COLO668 (cell line): ENCODE results near the gene MSI2.

Source experiments
- DNase-seq: peaks from one replicate; lab custom pipeline; 2025; ENCODE audit not compliant: unreplicated experiment; lab: John Stamatoyannopoulos, UW

Gene MSI2

DNA sequence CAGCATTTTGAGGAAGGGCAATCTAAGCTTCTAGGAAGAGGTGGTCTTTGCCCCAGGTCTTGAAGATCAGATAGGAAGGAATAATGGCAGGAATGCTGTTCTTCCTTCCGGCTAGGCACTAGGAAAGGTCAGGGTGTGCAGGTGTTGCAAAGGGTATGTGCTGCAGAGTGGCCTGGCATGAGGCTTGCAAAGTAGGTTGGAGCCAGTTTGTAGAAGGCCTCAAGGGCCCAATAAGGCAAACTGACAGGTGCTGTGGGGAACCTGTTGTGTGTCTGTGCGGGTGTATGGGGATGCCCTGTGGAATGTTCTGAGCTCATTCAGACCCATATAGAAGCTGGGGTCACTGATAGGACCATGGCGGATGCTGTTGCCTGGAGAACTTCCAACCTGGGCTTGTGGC lies 12.7 kb downstream of the MSI2 start:
- no peak for DNase-seq

DNA sequence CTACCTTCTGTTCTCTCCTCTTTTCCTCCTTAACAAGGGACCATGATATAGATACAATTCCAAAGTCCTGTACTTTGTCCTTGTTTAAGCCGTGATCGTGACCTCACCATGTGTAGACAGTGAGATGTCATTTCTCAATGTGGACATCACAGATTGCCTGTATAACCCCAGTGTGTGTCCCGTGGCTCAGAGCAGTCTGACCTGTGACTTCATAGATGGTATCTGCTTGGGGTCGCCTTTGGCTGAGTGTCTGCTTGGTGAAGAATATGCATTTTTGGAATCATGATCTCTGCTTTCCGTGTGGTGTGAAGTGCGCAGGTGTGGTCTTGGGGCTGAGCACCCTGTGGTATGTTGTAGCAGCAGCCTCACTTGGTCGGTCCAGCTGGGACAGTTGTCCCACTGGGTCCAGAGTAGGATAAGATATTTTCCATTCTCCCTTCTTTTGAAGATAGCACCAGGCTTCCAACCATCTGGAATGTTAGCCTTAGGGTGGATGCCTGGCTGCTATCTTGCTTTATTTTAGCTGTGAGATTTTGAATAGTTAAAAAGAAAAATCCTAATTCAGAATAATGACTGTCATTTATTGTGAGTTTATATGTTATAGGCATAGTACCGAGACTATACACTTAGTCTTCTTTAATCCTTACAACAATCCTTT lies 13.4 kb downstream of the MSI2 start:
- DNase-seq = no peak

DNA sequence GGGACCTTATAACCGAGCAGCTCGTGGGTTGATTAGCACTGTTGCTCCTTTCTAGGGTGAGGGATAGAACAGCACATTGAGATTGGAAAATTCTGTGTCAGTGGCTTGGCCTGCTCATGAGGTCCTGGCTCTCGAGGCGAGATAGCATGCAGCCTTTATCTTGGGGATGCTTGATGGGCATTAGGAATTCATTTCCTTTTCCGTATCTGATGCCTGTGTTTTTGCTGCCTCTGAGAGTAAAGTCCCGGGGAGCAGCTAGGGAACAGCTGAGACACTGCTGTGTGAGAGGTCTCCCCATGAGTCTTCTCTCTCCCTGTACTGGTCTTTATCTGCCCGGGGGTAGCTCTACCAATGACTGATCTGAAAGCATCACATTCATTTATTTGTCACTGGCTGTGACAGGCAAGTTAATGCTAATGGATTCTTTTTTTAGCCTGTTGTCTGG lies 14.5 kb downstream of the MSI2 start:
- DNase-seq = no peak

GRCh38 chr17:57271821-57272220 lies 15.5 kb downstream of the MSI2 start:
- DNase-seq = no peak

DNA sequence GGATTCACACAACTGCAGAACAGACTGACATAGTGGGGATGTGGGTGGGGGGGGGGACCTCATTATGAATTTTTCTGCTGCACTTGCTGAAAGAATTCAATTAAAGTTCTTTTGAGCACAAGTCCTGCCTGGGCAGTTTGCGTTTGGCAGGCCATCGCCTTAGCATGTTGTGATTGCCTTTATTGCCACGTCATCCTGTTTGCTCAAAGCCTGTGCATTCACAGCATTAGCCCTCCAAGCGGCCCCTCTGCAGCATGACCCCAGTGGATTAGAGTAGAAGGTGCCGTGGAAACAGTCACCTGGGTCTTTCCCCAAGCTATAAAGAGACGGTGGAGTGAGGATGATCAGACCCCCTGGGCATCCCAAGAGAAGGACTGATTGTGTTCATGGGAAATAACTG lies 17.2 kb downstream of the MSI2 start:
- DNase-seq = no peak

GRCh38 chr17:57274162-57274561 lies 17.8 kb downstream of the MSI2 start:
- DNase-seq = no peak

- DNase-seq = no peak
Measured at GRCh38 chr17:57275071-57275764, 18.9 kb downstream of the MSI2 start.

GRCh38 chr17:57276621-57277020 lies 20.3 kb downstream of the MSI2 start:
- DNase-seq = no peak

- DNase-seq = no peak
Measured at GRCh38 chr17:57277923-57278604, 21.7 kb downstream of the MSI2 start.

- no peak for DNase-seq
Measured at GRCh38 chr17:57278740-57279387, 22.5 kb downstream of the MSI2 start.

DNA sequence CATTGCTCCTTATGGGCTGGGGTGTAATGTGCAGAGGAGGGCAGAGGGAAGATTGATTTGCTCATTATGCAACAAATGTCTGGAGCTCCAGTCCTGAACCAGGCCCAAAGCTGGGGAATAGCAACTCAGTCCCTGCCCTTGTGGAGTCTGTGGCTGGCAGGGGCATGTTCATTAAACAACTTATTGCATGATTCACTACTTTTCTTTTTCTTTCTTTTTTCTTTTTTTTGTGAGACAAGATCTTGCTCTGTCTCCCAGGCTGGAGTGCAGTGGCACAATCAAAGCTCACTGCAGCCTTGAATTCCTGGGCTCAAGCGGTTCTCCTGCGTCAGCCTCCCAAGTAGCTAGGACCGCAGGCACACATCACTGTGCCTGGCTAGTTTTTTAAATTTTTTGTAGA lies 23.1 kb downstream of the MSI2 start:
- no peak for DNase-seq

GRCh38 chr17:57281887-57282286 lies 25.6 kb downstream of the MSI2 start:
- DNase-seq = no peak

GRCh38 chr17:57282296-57282695 lies 26.0 kb downstream of the MSI2 start:
- no peak for DNase-seq

DNA sequence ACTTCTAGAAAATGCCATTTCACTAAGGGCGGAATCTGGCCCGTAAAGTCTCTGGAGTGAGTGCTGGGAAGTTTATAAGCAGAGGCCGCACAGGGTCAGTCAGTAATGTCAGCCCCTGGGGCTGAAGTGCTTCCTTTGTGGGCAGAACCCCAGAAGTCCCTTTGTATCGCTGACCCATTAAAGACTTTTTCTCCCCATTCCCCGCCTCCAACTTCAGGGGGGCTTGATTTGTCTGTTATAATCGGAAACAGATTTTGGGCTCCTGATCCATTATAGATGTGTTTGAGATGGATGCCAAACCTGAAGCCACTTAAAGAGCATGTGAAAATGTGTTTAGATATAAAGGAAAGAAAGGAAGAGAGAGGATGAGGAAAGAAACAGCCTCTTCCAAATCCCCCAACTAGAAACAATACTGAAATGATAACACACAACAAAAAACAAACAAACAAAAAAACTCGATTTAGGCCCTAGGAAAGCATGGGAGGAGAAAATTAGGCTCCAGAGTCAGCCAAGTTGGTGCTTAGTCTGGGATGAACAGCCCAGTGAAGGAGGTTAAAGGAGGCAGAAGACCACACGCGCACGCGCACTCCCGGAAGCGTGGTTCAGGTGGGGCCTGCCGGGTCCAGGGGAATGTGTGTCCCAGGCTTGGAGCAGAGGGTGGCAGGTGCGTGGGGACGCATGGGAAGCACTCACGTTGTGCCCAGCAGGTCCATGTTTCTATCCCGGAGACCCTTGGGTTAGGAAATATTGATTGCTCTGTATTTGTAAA lies 27.1 kb downstream of the MSI2 start:
- no peak for DNase-seq

GRCh38 chr17:57284583-57284982 lies 28.3 kb downstream of the MSI2 start:
- no peak for DNase-seq

- DNase-seq = no peak
Measured at GRCh38 chr17:57284984-57285646, 28.8 kb downstream of the MSI2 start.

- DNase-seq = no peak
Measured at GRCh38 chr17:57285701-57286100, 29.4 kb downstream of the MSI2 start.

- DNase-seq = no peak
Measured at GRCh38 chr17:57286399-57287105, 30.2 kb downstream of the MSI2 start.

- no peak for DNase-seq
Measured at GRCh38 chr17:57288040-57288772, 31.9 kb downstream of the MSI2 start.
